BLaER1 (cell line): ENCODE results near the gene DPP6.
A peak's percentile ranks its signal among the peaks of the same experiment; 100 is the strongest.

Source experiments
- H3K27ac ChIP-seq: shearing (Covaris generic); formaldehyde crosslinking; 2 replicates; pipeline ENCODE4 v1.8.1; 2022
- H3K27me3 ChIP-seq: shearing (Covaris generic); formaldehyde crosslinking; 2 replicates; pipeline ENCODE4 v1.8.1; 2022
- H3K36me3 ChIP-seq: shearing (Covaris generic); formaldehyde crosslinking; 2 replicates; pipeline ENCODE4 v1.8.1; 2022
- H3K4me1 ChIP-seq: shearing (Covaris generic); formaldehyde crosslinking; 2 replicates; pipeline ENCODE4 v1.8.1; 2022
- H3K4me2 ChIP-seq: shearing (Covaris generic); formaldehyde crosslinking; 2 replicates; pipeline ENCODE4 v1.8.1; 2022
- H3K4me3 ChIP-seq: shearing (Covaris generic); formaldehyde crosslinking; 2 replicates; pipeline ENCODE4 v1.8.1; 2022
- H3K9ac ChIP-seq: shearing (Covaris generic); formaldehyde crosslinking; 2 replicates; pipeline ENCODE4 v1.8.1; 2022
- H3K9me3 ChIP-seq: shearing (Covaris generic); formaldehyde crosslinking; 2 replicates; pipeline ENCODE4 v1.8.1; 2022
- H4K20me1 ChIP-seq: shearing (Covaris generic); formaldehyde crosslinking; 2 replicates; pipeline ENCODE4 v1.8.1; 2022
- Cebpa-rat ChIP-seq: shearing (Covaris generic); IDR thresholded peaks from 2 replicates; pipeline ENCODE4 v1.8.1; 2022

Gene DPP6

GRCh38 chr7:154473360-154473759 is 421.2 kb downstream of the DPP6 start:
- Histone ChIP-seq H4K20me1 (no peaks in the 10 kb centered on the region), H3K9me3 (no peaks in the 10 kb centered on the region), H3K4me1 (no peaks in the 10 kb centered on the region), H3K9ac (no peak overlapping the region), H3K27me3 (no peaks in the 10 kb centered on the region), H3K36me3 (no peaks in the 10 kb centered on the region), H3K4me2 (no peak overlapping the region), H3K4me3 (no peak overlapping the region), H3K27ac (no peak overlapping the region)
- no peak for TF ChIP-seq Cebpa-rat

- no peak for TF ChIP-seq Cebpa-rat
- Histone ChIP-seq H3K4me3 (no peak overlapping the region), H3K27ac (no peak overlapping the region), H3K27me3 (no peaks in the 10 kb centered on the region), H3K36me3 (no peaks in the 10 kb centered on the region), H3K9ac (no peak overlapping the region), H3K4me2 (no peak overlapping the region), H4K20me1 (no peaks in the 10 kb centered on the region), H3K9me3 (no peaks in the 10 kb centered on the region), H3K4me1 (no peaks in the 10 kb centered on the region)
These were observed 422.8 kb downstream of the DPP6 start for GRCh38 chr7:154474903-154475520.

GRCh38 chr7:154475864-154476263 is 423.7 kb downstream of the DPP6 start:
- Histone ChIP-seq H3K36me3 (no peaks in the 10 kb centered on the region), H3K27ac (no peak overlapping the region)
- no peak for TF ChIP-seq Cebpa-rat

GRCh38 chr7:154480817-154481216 is 428.6 kb downstream of the DPP6 start:
- Histone ChIP-seq H3K4me3 (no peak overlapping the region), H3K4me2 (no peak overlapping the region), H4K20me1 (no peaks in the 10 kb centered on the region), H3K9me3 (no peaks in the 10 kb centered on the region), H3K36me3 (no peaks in the 10 kb centered on the region), H3K27ac (no peak overlapping the region), H3K4me1 (no peaks in the 10 kb centered on the region), H3K27me3 (no peaks in the 10 kb centered on the region), H3K9ac (no peak overlapping the region)
- TF ChIP-seq Cebpa-rat, result no peak

More at GRCh38 chr7:154475864-154476263, 423.7 kb downstream of the DPP6 start:
- Histone ChIP-seq H3K4me2 (no peak overlapping the region), H3K4me1 (no peaks in the 10 kb centered on the region), H3K9me3 (no peaks in the 10 kb centered on the region), H4K20me1 (no peaks in the 10 kb centered on the region), H3K9ac (no peak overlapping the region), H3K27me3 (no peaks in the 10 kb centered on the region), H3K4me3 (no peak overlapping the region)

- TF ChIP-seq Cebpa-rat, result no peak
- Histone ChIP-seq H3K9ac (no peak overlapping the region), H3K9me3 (no peaks in the 10 kb centered on the region), H3K27ac (no peak overlapping the region), H3K27me3 (no peaks in the 10 kb centered on the region), H4K20me1 (no peaks in the 10 kb centered on the region), H3K36me3 (no peaks in the 10 kb centered on the region), H3K4me1 (no peaks in the 10 kb centered on the region), H3K4me2 (no peak overlapping the region), H3K4me3 (no peak overlapping the region)
These were observed 430.7 kb downstream of the DPP6 start for GRCh38 chr7:154482863-154483262.

- Histone ChIP-seq H3K4me3 (no peak overlapping the region), H4K20me1 (no peaks in the 10 kb centered on the region), H3K27ac (no peak overlapping the region), H3K4me2 (no peak overlapping the region), H3K4me1 (no peaks in the 10 kb centered on the region), H3K9ac (no peak overlapping the region), H3K36me3 (no peaks in the 10 kb centered on the region), H3K9me3 (no peaks in the 10 kb centered on the region), H3K27me3 (no peaks in the 10 kb centered on the region)
- TF ChIP-seq Cebpa-rat, result no peak
These were observed 432.2 kb downstream of the DPP6 start for GRCh38 chr7:154484406-154484805.

- Histone ChIP-seq H4K20me1 (no peaks in the 10 kb centered on the region), H3K27me3 (no peaks in the 10 kb centered on the region), H3K9me3 (no peaks in the 10 kb centered on the region), H3K4me2 (no peak overlapping the region), H3K36me3 (no peaks in the 10 kb centered on the region), H3K4me1 (no peaks in the 10 kb centered on the region), H3K27ac (no peak overlapping the region), H3K4me3 (no peak overlapping the region), H3K9ac (no peak overlapping the region)
- no peak for TF ChIP-seq Cebpa-rat
These were observed 432.7 kb downstream of the DPP6 start for GRCh38 chr7:154484943-154485342.

- Histone ChIP-seq H3K4me3 (no peak overlapping the region), H3K36me3 (no peaks in the 10 kb centered on the region), H3K4me2 (no peak overlapping the region), H3K4me1 (no peaks in the 10 kb centered on the region), H3K27ac (no peak overlapping the region), H3K9ac (no peak overlapping the region), H4K20me1 (no peaks in the 10 kb centered on the region), H3K27me3 (no peaks in the 10 kb centered on the region), H3K9me3 (no peaks in the 10 kb centered on the region)
- TF ChIP-seq Cebpa-rat, result no peak
These were observed 437.7 kb downstream of the DPP6 start for GRCh38 chr7:154489897-154490296.

- Histone ChIP-seq H3K9me3 (no peaks in the 10 kb centered on the region), H3K27me3 (no peaks in the 10 kb centered on the region), H3K4me3 (no peak overlapping the region), H3K4me1 (no peaks in the 10 kb centered on the region), H4K20me1 (no peaks in the 10 kb centered on the region), H3K9ac (no peak overlapping the region), H3K27ac (no peak overlapping the region), H3K36me3 (no peaks in the 10 kb centered on the region), H3K4me2 (no peak overlapping the region)
- TF ChIP-seq Cebpa-rat, result peak; percentile 43; the same call in 1 of the 2 replicates
These were observed 441.4 kb downstream of the DPP6 start for GRCh38 chr7:154493594-154493993.

GRCh38 chr7:154497751-154498150 is 445.6 kb downstream of the DPP6 start:
- Histone ChIP-seq H3K4me1 (no peaks in the 10 kb centered on the region), H3K27me3 (no peaks in the 10 kb centered on the region), H3K4me2 (no peak overlapping the region), H3K4me3 (no peak overlapping the region), H3K36me3 (no peaks in the 10 kb centered on the region), H4K20me1 (no peaks in the 10 kb centered on the region), H3K27ac (no peak overlapping the region), H3K9ac (no peak overlapping the region), H3K9me3 (peaks cover 28% of the 10 kb centered on the region)
- TF ChIP-seq Cebpa-rat, result no peak
